HFFc6 (cell line): ENCODE results near the gene ACTR2. TPM values are rescaled to one million over a fixed set of nuclear protein-coding genes. Genes with fewer than 3 reads are reported as not detected.

Experiments used
- DNase-seq: peaks from one replicate; pipeline ENCODE4 v3.0.0-alpha.2; 2018
- H3K27ac Mint-ChIP-seq: 2 replicates; pipeline ENCODE4 v1.8.0; 2020; ENCODE audit warnings: mild to moderate bottlenecking, mixed read lengths
- H3K27me3 Mint-ChIP-seq: 2 replicates; pipeline ENCODE4 v1.8.0; 2021; ENCODE audit warnings: mild to moderate bottlenecking, moderate library complexity, mixed read lengths; ENCODE audit not compliant: insufficient read depth
- H3K36me3 Mint-ChIP-seq: 2 replicates; pipeline ENCODE4 v1.8.0; 2021; ENCODE audit warnings: low read depth, mixed read lengths
- H3K4me1 Mint-ChIP-seq: 2 replicates; pipeline ENCODE4 v1.8.0; 2020; ENCODE audit warnings: low read depth, mixed read lengths
- H3K4me3 Mint-ChIP-seq: 2 replicates; pipeline ENCODE4 v1.8.0; 2020; ENCODE audit warnings: mild to moderate bottlenecking, moderate library complexity, mixed read lengths
- H3K9me3 Mint-ChIP-seq: 2 replicates; pipeline ENCODE4 v1.8.0; 2020; ENCODE audit warnings: mild to moderate bottlenecking, mixed read lengths
- total RNA-seq, 6 experiments: library from RNA; stranded (reverse); fragmentation: NEBNext Ultra II Directional; extraction: Animal tissue kit (Norgen Biotek cat#: 25700); gene quantifications; 2 replicates in 1 of 6; 3 replicates in 5 of 6; pipeline ENCODE4 v1.2.3, GENCODE V29; 2021
- TF ChIP-seq, protein P1 (sequence below): fragments of 200-600 bp; sonication (generic); IDR thresholded peaks from 2 replicates; pipeline ENCODE4 v1.5.0; 2021; ENCODE audit warnings: antibody characterized with exemption, mild to moderate bottlenecking

The ACTR2 gene
- total RNA-seq, 6 experiments from 2014 or later: 412 to 450 (median 427) TPM

DNA sequence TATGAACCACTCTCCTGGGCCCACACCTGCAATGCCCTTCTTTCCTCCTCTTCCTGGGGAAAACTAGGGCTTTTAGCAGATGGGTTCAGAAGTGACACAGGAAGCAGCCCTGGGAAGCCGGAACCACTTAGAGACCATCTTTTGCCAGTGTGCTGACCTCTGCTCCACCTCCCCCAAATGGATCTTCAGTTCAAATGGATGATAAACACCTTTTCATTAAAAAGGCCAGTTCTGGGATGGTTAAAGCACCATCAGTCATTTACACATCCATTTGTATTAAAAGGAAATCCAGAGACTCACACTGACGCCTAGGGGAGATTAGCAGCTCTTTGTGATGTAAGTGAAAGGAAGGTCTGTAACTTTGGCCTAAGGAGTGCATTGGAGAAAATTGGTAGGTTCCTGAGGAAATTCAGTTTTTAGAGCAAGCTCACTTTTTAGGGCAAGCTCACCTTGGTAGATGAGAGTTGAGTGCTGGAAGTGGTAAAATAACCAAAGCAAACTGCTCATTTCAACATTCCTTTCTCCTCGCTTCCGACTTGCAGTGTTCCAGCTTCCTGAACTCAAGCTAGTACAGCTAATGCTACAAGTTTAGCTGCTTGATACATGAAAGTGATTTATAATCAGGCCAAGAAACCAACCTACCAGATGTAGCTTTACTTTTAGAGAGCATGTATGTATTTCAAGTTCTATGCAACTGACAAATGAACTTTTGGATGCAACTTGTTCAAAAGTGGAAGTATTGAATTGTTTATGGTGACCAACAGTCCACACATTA lies 47.7 kb downstream of the ACTR2 start:
- H3K27me3 Mint-ChIP-seq: peaks cover 2% of the 10 kb centered on the region; the same call in 1 of the 2 replicates
- no peak overlapping the region for H3K4me3 Mint-ChIP-seq
- no peak overlapping the region; the same call in 1 of the 2 replicates for H3K27ac Mint-ChIP-seq
- no peaks in the 10 kb centered on the region for H3K9me3 Mint-ChIP-seq
- H3K4me1 Mint-ChIP-seq: peaks cover 44% of the 10 kb centered on the region
- no peak for DNase-seq
- TF ChIP-seq, protein P1, sequence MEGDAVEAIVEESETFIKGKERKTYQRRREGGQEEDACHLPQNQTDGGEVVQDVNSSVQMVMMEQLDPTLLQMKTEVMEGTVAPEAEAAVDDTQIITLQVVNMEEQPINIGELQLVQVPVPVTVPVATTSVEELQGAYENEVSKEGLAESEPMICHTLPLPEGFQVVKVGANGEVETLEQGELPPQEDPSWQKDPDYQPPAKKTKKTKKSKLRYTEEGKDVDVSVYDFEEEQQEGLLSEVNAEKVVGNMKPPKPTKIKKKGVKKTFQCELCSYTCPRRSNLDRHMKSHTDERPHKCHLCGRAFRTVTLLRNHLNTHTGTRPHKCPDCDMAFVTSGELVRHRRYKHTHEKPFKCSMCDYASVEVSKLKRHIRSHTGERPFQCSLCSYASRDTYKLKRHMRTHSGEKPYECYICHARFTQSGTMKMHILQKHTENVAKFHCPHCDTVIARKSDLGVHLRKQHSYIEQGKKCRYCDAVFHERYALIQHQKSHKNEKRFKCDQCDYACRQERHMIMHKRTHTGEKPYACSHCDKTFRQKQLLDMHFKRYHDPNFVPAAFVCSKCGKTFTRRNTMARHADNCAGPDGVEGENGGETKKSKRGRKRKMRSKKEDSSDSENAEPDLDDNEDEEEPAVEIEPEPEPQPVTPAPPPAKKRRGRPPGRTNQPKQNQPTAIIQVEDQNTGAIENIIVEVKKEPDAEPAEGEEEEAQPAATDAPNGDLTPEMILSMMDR: no peak
- H3K36me3 Mint-ChIP-seq: peaks cover 28% of the 10 kb centered on the region

DNA sequence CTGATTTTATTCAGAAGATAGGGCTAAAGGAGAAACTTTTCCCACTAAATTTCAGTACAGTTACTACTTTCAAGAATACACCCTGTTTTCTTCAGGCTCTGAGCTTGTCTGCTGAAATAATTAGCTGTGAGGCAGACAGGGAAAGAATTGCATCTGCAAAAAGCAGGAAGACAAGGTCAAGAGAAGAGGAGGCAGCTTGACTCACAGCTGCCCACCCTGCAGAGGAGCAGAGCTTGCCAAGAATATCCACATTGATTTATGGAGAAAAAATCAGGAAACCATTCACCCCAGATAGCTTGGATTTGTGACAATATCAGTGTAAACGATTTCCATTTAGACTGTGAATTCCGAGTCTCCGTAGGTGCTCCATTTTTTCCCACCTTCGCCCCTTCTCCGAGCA lies 49.0 kb downstream of the ACTR2 start:
- Mint-ChIP-seq H3K9me3 (no peaks in the 10 kb centered on the region), H3K27me3 (peaks cover 2% of the 10 kb centered on the region; the same call in 1 of the 2 replicates), H3K4me1 (peaks cover 44% of the 10 kb centered on the region), H3K36me3 (peaks cover 26% of the 10 kb centered on the region), H3K27ac (no peak overlapping the region), H3K4me3 (no peak overlapping the region)
- TF ChIP-seq, protein P1: no peak
- DNase-seq: no peak

DNA sequence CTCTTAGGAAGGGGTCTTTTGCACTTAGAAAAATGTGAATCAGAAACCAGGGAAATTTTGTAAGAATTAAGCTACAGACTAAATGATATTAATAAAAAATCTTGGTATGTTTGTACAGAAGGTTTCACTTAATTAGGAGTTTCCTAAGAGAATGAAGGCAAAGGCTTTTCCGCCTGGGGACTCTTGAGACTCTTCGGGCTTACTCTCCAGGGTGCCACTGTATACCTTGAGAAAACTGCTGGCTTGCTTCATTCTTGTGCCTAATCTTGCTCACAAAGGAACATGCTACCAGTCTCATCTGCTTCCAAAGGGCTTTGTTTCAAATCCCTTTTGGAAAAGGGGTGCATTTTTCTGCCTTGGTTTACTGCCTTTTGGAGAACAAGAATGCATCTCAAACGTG lies 49.5 kb downstream of the ACTR2 start:
- Mint-ChIP-seq H3K36me3 (peaks cover 24% of the 10 kb centered on the region), H3K27ac (no peak overlapping the region), H3K4me1 (peaks cover 49% of the 10 kb centered on the region)

DNA sequence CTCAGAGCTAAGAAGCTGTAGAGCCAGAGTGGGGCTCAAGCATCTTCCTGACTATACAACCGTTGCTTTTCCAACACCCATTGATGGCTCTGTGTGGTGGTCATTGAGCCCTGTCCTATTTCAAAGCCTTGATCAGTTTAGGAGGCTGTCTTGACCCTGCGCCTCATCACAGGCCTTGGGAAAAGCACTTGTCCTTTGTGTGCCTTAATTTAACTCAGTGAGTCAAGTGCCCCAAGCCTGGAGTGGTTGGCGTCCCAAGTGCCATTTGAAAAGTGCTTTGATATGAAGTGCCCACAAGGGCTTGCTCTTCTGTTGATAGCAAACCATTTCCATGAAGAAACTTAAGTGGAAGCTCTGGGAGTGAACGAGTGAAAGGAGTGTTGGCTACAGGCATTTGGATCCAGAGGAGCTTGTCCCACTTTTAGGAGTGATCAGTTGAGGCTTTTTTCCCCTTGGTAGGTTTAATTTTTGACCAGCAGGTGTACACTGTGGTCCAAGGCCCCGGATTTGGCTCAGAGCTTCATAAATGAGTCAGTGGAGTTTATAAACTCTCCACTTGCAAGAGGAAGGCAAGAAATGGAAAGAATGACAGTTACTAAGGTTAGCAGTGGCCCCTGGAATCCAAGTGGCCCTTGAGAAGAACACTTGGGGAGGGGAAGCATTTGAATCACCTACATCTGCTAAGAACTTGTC lies 50.3 kb downstream of the ACTR2 start:
- DNase-seq: peak; percentile 16
- H3K4me3 Mint-ChIP-seq: no peak overlapping the region
- TF ChIP-seq, protein P1: peak; percentile 52
- H3K36me3 Mint-ChIP-seq: peaks cover 18% of the 10 kb centered on the region
- peaks cover 2% of the 10 kb centered on the region; the same call in 1 of the 2 replicates for H3K27me3 Mint-ChIP-seq
- no peaks in the 10 kb centered on the region for H3K9me3 Mint-ChIP-seq
- peak overlapping the region; percentile 25; the same call in 1 of the 2 replicates for H3K27ac Mint-ChIP-seq
- H3K4me1 Mint-ChIP-seq: peaks cover 55% of the 10 kb centered on the region

More for the DNA sequence above, 49.5 kb downstream of the ACTR2 start:
- H3K27me3 Mint-ChIP-seq: peaks cover 2% of the 10 kb centered on the region; the same call in 1 of the 2 replicates
- H3K4me3 Mint-ChIP-seq: no peak overlapping the region
- no peaks in the 10 kb centered on the region for H3K9me3 Mint-ChIP-seq
- TF ChIP-seq, protein P1: no peak
- no peak for DNase-seq

DNA sequence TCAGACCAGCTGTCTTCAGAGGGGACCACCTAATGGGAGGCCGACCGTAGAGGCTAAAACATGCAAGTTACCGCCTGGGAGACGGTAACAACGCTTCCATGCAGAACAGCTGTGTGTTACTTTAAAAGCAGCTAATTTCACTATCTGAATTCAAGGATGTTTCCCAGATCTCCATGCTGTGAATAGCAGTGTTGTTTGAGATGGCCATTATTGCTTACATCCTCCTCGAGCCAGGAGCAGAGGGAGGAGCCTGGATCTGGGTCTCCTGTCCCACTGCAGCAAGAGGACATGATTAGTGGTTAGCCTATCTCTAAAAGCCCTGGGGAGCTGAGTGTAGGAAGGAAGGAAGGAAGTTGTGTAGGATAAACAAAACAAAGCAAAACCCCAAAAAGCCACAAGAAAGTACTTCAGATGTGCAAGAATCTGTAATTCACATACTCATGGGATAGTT lies 50.9 kb downstream of the ACTR2 start:
- Mint-ChIP-seq H3K4me3 (no peak overlapping the region), H3K27me3 (peaks cover 2% of the 10 kb centered on the region; the same call in 1 of the 2 replicates), H3K36me3 (peaks cover 15% of the 10 kb centered on the region), H3K4me1 (peaks cover 55% of the 10 kb centered on the region), H3K27ac (peak overlapping the region; percentile 25; the same call in 1 of the 2 replicates), H3K9me3 (no peaks in the 10 kb centered on the region)
- TF ChIP-seq, protein P1: no peak
- no peak for DNase-seq
